GM19467 (cell line): ENCODE results near the gene FBXL7.

Source experiments
- ATAC-seq: cut with Tn5 transposase; IDR thresholded peaks from one replicate; pipeline ENCODE4 v1.9.1; 2021; ENCODE audit warnings: mild to moderate bottlenecking, moderate library complexity; ENCODE audit not compliant: unreplicated experiment

Gene FBXL7

GRCh38 chr5:15796557-15796956 is 296.6 kb downstream of the FBXL7 start:
- no peak for ATAC-seq

GRCh38 chr5:15797116-15797515 is 297.1 kb downstream of the FBXL7 start:
- no peak for ATAC-seq

- no peak for ATAC-seq
These were observed 298.0 kb downstream of the FBXL7 start for GRCh38 chr5:15798006-15798405.

- ATAC-seq: no peak
These were observed 299.0 kb downstream of the FBXL7 start for GRCh38 chr5:15799014-15799413.

GRCh38 chr5:15799612-15800011 is 299.6 kb downstream of the FBXL7 start:
- no peak for ATAC-seq

GRCh38 chr5:15803280-15803679 is 303.3 kb downstream of the FBXL7 start:
- ATAC-seq: no peak

GRCh38 chr5:15806613-15807012 is 306.6 kb downstream of the FBXL7 start:
- ATAC-seq: no peak

- no peak for ATAC-seq
These were observed 307.3 kb downstream of the FBXL7 start for GRCh38 chr5:15807248-15807647.

- ATAC-seq: no peak
These were observed 307.9 kb downstream of the FBXL7 start for GRCh38 chr5:15807871-15808270.

- ATAC-seq: no peak
These were observed 308.6 kb downstream of the FBXL7 start for GRCh38 chr5:15808577-15808976.

- no peak for ATAC-seq
These were observed 319.6 kb downstream of the FBXL7 start for GRCh38 chr5:15819617-15820016.

GRCh38 chr5:15821506-15821905 is 321.5 kb downstream of the FBXL7 start:
- ATAC-seq: no peak

- ATAC-seq: no peak
These were observed 323.4 kb downstream of the FBXL7 start for GRCh38 chr5:15823398-15823797.

- ATAC-seq: no peak
These were observed 327.8 kb downstream of the FBXL7 start for GRCh38 chr5:15827741-15828140.

GRCh38 chr5:15831408-15831807 is 331.4 kb downstream of the FBXL7 start:
- no peak for ATAC-seq

GRCh38 chr5:15833365-15833764 is 333.4 kb downstream of the FBXL7 start:
- ATAC-seq: no peak

- ATAC-seq: no peak
These were observed 334.7 kb downstream of the FBXL7 start for GRCh38 chr5:15834596-15835245.

- no peak for ATAC-seq
These were observed 335.5 kb downstream of the FBXL7 start for GRCh38 chr5:15835514-15835913.

- ATAC-seq: no peak
These were observed 337.7 kb downstream of the FBXL7 start for GRCh38 chr5:15837551-15838289.

- no peak for ATAC-seq
These were observed 344.3 kb downstream of the FBXL7 start for GRCh38 chr5:15844253-15844652.

GRCh38 chr5:15844871-15845270 is 344.9 kb downstream of the FBXL7 start:
- no peak for ATAC-seq

- no peak for ATAC-seq
These were observed 350.6 kb downstream of the FBXL7 start for GRCh38 chr5:15850536-15850935.

GRCh38 chr5:15850939-15851341 is 351.0 kb downstream of the FBXL7 start:
- ATAC-seq: no peak
